Loucy (cell line): ENCODE results near the gene SRRM4.

Experiments used
- CTCF ChIP-seq: fragments of 200-600 bp; sonication (generic); conservative IDR thresholded peaks from 2 replicates; pipeline ENCODE4 v1.5.1; 2014; ENCODE audit warnings: mild to moderate bottlenecking, antibody characterized with exemption, low read length
- EZH2phosphoT487 ChIP-seq: fragments of 200-600 bp; IDR thresholded peaks from 2 replicates; pipeline ENCODE4 v1.6.1; 2018; ENCODE audit warnings: antibody characterized with exemption, mild to moderate bottlenecking, moderate library complexity, borderline replicate concordance

GRCh38 chr12:119204131-119204530, 222.8 kb downstream of the SRRM4 start:
- TF ChIP-seq CTCF (no peak), EZH2phosphoT487 (no peak)
